HG03457 (cell line): Measurements from ENCODE around the gene ZRSR2.
A peak's percentile ranks its signal among the peaks of the same experiment; 100 is the strongest.
"Not testable (repeated sequence)": the region's sequence is repeated elsewhere in the genome, so short reads cannot be mapped to it uniquely, and the experiment has no call there.

Experiments
- ATAC-seq: cut with Tn5 transposase; IDR thresholded peaks from one replicate; pipeline ENCODE4 v1.9.1; 2021; ENCODE audit warnings: moderate number of reproducible peaks; ENCODE audit not compliant: unreplicated experiment

ZRSR2 gene

DNA sequence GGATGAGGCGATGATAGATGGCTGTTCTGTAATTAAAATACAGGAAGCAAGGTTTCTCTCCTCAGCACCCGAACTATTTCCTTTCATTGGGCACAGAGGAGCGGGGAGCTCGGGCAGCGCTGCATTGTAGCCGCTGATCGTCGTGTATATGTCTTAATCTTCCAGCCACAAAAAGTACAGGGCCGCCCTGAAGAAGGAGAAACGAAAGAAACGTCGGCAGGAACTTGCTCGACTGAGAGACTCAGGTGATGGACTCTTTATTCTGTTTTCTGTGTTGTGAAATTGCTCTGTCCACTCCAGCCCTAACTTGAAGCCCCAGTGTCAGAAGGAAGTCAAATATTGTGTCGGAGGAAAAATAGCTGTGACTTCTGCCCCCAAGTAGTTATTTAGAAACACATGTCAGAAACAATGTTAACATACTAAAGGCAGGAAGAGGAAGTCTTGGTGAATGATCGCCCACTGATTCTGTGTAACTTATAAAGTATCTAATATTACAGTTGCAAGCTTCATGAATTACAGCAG, 546 bp downstream of the ZRSR2 start:
- peak; percentile 6 for ATAC-seq

- no peak for ATAC-seq
These were observed 7.4 kb downstream of the ZRSR2 start for GRCh38 chrX:15797707-15798106.

DNA sequence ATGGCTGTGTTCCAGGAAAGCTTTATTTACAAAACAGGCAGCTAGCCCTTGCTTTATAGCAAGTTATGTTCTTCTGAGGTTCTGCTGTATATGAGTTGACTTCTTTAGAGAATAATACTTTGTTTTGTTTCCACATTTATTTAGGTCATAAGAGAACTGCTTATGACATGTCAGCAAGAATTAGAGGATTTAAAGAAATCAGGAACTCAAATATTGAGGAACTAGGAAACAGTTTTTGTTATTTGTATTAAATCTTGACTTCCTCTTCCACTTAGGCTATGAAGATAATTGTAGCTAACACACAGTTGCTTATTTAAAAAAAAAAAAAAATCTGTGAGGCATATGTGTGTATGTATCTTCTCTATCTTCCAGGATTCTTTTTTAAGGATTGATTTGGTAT, 14.3 kb downstream of the ZRSR2 start:
- no peak for ATAC-seq

GRCh38 chrX:15808254-15808653, 18.0 kb downstream of the ZRSR2 start:
- ATAC-seq, result no peak

GRCh38 chrX:15812192-15812938, 22.1 kb downstream of the ZRSR2 start:
- no peak for ATAC-seq

DNA sequence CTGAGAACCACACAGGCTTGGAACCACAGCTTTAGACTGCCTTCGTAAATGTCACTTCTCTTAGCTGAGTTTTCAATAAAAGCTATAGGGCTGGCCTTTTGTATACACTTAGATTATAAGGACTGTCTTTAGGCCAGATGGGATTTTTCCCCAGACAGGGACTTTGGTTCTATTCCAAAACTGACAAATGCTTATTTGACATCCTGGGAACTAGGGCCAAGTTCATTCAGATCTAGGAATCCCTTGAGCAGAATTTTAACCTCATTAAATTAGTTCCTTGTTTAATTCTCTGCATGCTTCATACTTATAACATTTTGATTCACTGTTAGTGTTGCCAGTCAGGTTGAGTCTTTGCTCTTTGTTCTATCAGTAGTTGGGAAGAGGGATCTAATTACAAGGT, 23.1 kb downstream of the ZRSR2 start:
- no peak for ATAC-seq

- no peak for ATAC-seq
These were observed 24.6 kb downstream of the ZRSR2 start for GRCh38 chrX:15814771-15815365.

DNA sequence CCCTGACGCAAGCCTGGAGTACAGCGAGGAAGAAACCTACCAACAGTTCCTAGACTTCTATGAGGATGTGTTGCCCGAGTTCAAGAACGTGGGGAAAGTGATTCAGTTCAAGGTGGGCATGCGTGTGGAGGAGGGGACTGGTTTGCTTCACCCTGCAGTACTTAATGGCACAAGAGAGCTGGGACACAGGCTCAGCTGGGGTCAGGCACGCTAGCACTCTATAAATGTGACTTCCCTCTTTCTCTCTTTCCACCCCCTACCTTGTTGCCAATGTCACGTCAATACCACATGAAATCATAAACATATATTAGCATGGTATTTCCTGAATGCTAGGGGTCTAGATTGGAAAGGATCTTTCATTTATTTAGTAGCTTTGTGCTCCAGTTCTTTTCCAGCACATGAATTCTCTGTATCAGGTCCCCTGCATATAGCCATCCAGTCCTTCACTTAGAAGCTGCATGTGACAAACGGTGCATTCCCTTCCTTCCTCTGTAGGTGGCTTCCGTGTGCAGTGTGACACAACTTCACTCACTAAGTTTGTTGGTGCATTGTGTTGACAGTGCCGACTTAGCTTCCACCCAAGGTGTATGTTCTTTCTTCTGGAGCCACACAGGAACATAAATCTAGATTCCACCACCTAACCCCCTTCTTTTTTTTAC, 25.6 kb downstream of the ZRSR2 start:
- ATAC-seq, result no peak

DNA sequence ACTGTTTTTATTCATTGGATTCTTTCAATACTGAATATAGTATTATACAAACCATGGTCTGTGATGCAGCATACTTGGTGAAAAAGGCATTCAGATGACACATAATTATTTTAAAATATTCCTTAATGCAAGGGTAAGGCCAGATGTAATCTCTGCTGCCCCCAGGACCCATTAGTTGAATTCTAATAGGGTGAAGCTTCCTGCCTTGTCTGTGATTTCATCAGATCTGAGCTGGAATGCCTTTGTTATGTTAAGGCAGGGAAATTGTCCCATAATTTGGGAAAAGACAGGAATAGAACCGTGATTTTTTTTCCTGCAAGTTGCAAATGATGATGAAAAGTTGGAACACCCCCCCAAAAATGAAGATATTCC, 26.1 kb downstream of the ZRSR2 start:
- ATAC-seq, result no peak

GRCh38 chrX:15816886-15817285, 26.6 kb downstream of the ZRSR2 start:
- no peak for ATAC-seq

- no peak for ATAC-seq
These were observed 30.1 kb downstream of the ZRSR2 start for GRCh38 chrX:15820106-15821073.

DNA sequence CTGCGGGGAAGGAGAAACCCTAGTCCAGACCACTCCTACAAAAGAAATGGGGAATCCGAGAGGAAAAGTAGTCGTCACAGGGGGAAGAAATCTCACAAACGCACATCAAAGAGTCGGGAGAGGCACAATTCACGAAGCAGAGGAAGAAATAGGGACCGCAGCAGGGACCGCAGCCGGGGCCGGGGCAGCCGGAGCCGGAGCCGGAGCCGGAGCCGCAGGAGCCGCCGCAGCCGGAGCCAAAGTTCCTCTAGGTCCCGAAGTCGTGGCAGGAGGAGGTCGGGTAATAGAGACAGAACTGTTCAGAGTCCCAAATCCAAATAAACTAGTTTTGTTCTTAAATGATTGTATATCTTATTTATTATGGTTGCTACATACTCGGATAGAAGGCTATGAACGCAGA, 32.6 kb downstream of the ZRSR2 start:
- no peak for ATAC-seq

- ATAC-seq, result no peak
These were observed 35.7 kb downstream of the ZRSR2 start for GRCh38 chrX:15825936-15826335.

- no peak for ATAC-seq
These were observed 38.9 kb downstream of the ZRSR2 start for GRCh38 chrX:15829217-15829616.

- ATAC-seq, result not testable (repeated sequence)
These were observed 41.1 kb downstream of the ZRSR2 start for GRCh38 chrX:15831347-15831746.

DNA sequence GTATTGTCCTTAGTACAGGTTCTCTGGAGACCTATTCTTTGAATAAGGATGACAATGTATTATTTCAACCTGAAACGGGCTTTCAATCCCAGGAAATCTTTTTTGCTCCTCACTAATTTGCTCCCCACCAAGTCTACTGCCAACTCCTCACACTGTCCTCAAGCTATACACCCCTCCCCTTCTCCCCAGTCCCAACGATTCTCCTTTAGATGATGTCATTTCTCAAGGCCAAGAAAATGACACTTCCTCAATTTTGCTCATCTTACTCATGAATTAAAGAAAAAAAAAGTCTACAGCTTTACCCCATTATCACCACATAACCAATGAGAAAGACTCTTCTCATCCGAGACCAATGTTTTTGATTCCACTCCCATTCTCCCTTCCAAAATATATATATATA, 43.8 kb downstream of the ZRSR2 start:
- ATAC-seq, result no peak

DNA sequence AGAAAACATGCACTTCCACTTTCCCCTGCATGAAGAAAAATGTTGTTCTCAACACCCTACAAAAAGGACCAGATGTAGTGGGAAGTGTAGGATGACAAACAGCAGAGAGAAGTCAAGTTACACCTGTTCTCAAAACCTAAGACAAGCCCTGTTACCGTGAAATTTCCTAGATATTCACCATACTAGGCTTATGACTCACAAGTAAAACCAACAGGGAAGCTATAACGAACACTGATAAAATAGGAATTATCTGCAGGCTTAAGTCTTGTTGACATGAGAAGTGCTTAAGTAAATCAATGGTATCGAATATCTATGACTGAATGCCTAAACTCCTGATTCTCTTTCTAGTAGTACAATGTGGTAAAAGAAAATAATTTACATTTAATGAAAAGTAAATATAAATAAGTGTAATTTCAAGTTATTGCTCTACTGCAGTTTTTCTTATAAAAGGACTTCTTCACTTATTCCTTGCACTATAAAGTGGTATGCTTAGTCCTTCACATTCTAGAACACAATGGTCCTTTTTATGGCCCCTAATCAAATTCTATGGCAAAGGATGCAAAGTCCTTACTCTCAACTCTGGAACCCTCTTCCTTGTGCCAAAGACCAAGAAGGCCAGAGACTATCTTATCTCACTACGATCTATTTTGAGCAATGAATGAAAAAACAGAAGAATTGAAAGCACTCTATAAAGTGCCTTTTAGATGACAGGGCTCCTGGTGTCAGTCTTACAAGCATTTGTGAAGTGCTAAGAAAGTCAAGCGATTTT, 44.7 kb downstream of the ZRSR2 start:
- ATAC-seq, result no peak

- ATAC-seq, result no peak
These were observed 47.7 kb downstream of the ZRSR2 start for GRCh38 chrX:15838017-15838416.

DNA sequence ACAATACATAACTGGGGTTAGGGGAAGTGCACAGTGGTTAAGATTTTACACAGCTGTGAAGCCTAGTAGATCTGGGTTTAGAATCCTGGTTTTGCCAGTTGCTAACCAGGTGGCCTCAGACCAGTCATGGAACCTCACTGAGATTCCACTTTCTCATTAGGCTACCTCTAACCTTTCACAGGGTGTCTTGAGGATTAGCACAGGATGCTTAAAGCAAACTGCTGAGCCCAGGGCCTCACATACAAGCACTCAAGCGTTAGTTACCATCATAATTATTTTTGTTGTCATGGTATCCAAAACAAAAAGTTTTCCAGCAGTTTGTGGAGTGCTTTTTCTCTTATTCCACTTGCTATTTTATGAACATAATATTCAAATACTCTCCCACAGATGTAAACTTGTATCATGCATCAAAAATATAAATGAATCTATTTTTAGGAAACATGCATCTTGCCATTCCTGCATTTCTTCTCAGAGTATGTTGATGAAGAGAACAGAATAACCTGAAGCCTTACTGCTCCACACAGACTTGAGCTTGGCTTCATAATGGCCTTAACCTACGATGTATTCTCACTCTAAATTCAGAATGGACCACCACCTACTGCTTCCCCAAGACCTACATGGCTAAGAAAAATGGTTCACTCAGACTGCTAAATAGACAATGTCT, 51.7 kb downstream of the ZRSR2 start:
- no peak for ATAC-seq

DNA sequence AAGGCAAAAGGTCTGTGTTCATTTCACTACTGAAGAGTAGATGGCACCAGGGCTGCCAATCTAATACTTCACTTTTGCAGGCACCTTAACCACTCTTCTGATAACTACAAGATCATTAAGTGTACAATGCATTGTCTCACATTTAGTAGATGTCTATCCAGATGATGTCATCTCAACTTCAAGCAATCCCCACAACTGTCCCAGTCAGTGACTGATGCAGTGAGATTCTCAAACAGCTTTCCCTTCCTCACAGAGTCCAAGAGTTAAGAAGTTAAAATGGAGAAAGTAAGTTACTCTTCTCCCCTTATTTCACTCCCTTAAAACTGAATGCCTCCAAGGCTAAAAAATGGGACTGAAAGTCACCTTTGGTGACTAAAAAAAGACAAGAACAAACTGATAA, 53.7 kb downstream of the ZRSR2 start:
- no peak for ATAC-seq
